Ovary (tissue), 3 donors: ENCODE data around the gene C4orf51.

ENCODE experiments used
- EP300 ChIP-seq: sonication (generic); formaldehyde crosslinking; IDR thresholded peaks from one replicate; pipeline ENCODE4 v1.6.1; 2017; ENCODE audit warnings: antibody characterized with exemption
- POLR2A ChIP-seq: fragments of 450-650 bp; IDR thresholded peaks from one replicate; pipeline ENCODE4 v1.6.1; 2017; ENCODE audit warnings: antibody characterized with exemption, mild to moderate bottlenecking, moderate library complexity
- TF ChIP-seq, protein P1 (sequence below), 3 donors: fragments of 450-650 bp in 2 of 3; fragments of 200-600 bp in 1 of 3; IDR thresholded peaks; one replicate each; pipeline versions ENCODE4 v1.5.1 to v1.8.0; 2016 to 2022; ENCODE audit warnings: antibody characterized with exemption in 3 of 3, mild to moderate bottlenecking in 1 of 3
- donor health status: DM: no; HTN: no; CAD: no.

DNA sequence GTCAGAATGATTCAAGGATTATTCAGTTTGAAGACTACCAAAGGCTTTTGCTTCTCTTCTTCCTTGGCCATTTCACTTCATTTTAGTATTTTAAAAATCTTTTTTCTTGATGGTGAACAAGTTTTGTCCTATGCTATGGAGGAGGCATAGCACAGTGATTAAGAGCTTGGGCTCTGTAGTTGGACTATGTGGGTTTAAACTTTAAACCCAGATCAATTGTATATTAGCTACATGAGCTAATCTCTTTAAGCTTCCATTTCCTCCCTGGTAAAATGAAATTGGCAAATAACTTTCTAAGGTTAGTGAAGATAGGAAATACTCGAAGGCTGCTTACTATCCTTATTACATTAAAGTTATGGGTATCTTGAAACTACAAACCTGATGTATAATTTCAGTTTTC is 23.8 kb upstream of the C4orf51 start:
- TF ChIP-seq POLR2A (no peak), EP300 (no peak)
- TF ChIP-seq, protein P1, sequence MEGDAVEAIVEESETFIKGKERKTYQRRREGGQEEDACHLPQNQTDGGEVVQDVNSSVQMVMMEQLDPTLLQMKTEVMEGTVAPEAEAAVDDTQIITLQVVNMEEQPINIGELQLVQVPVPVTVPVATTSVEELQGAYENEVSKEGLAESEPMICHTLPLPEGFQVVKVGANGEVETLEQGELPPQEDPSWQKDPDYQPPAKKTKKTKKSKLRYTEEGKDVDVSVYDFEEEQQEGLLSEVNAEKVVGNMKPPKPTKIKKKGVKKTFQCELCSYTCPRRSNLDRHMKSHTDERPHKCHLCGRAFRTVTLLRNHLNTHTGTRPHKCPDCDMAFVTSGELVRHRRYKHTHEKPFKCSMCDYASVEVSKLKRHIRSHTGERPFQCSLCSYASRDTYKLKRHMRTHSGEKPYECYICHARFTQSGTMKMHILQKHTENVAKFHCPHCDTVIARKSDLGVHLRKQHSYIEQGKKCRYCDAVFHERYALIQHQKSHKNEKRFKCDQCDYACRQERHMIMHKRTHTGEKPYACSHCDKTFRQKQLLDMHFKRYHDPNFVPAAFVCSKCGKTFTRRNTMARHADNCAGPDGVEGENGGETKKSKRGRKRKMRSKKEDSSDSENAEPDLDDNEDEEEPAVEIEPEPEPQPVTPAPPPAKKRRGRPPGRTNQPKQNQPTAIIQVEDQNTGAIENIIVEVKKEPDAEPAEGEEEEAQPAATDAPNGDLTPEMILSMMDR (IDR thresholded peaks at IDR 0.05) = no peak
